HepG2 (cell line): ENCODE measurements around the gene TMEM151A.

ENCODE experiments used
- DNMT3B ChIP-seq: conservative IDR thresholded peaks from 2 replicates; pipeline ENCODE4 v1.6.1; 2016; ENCODE audit warnings: missing biosample characterization, control low read depth
- HDAC6 ChIP-seq: fragments of 200-600 bp; sonication (generic); IDR thresholded peaks from 2 replicates; pipeline ENCODE4 v1.7.0; 2017; ENCODE audit warnings: mild to moderate bottlenecking, antibody characterized with exemption, low read length, low read depth
- PCBP2 ChIP-seq: fragments of 200-400 bp; formaldehyde crosslinking; optimal IDR thresholded peaks from 2 replicates; pipeline ENCODE3; 2018; ENCODE audit warnings: low read length, low read depth; ENCODE audit not compliant: poor library complexity, severe bottlenecking
- TCF12 ChIP-seq, 2 experiments: fragments of 450-650 bp in 1 of 2; sonication (generic) in 1 of 2; formaldehyde crosslinking in 1 of 2; IDR thresholded peaks; 2 replicates each; pipeline versions ENCODE4 v1.6.1 to v1.8.0; 2017 to 2022; ENCODE audit warnings: antibody characterized with exemption in 1 of 2, mild to moderate bottlenecking in 1 of 2, missing genetic modification reagents in 1 of 2, moderate library complexity in 1 of 2

- TF ChIP-seq HDAC6 (no peak), TCF12 (IDR thresholded peaks at IDR 0.05) (no peak), TCF12 (CRISPR knock-in tag; IDR thresholded peaks at IDR 0.05) (no peak), PCBP2 (no peak), DNMT3B (CRISPR knock-in tag) (no peak)
These were observed 9.8 kb upstream of the TMEM151A start for GRCh38 chr11:66281776-66282467.
